HCT116 (cell line): ENCODE measurements around the gene UNC79. TPM values are rescaled to one million over a fixed set of nuclear protein-coding genes. Genes with fewer than 3 reads are reported as not detected.

ENCODE experiments used
- ATAC-seq: fragments of 200-7000 bp; cut with Tn5 transposase; 2 replicates; pipeline ENCODE4 v1.9.1; 2020; ENCODE audit warnings: mild to moderate bottlenecking, moderate library complexity
- BruUV-seq: library from RNA; stranded (reverse); fragments of 400-500 nt; replicated peaks from 2 replicates; lab custom pipeline; 2021; lab: Mats Ljungman, UMichigan
- CTCF ChIA-PET: fragments of 300-600 bp; sonication (Branson Sonifier 250); formaldehyde crosslinking; loops from one replicate; lab custom pipeline; 2021; ENCODE audit warnings: antibody characterized with exemption; lab: Charles Lee
- POLR2A ChIA-PET: fragments of 300-600, 350-600 bp; sonication (Branson Sonifier 250); formaldehyde crosslinking; loops from one replicate; lab custom pipeline; 2021; ENCODE audit warnings: antibody characterized with exemption; lab: Charles Lee
- RAD21 ChIA-PET, 2 experiments: fragments of 300-600 bp; sonication (Branson Sonifier 250); formaldehyde crosslinking; loops; one replicate each; lab custom pipeline; 2023; ENCODE audit warnings: low total read pairs in 2 of 2; ENCODE audit not compliant: uncharacterized antibody in 2 of 2, unreplicated experiment in 2 of 2, low non-redundant PET in 1 of 2; lab: Charles Lee
- DNase-seq: peaks from one replicate; pipeline ENCODE4 v3.0.0-alpha.2; 2010; ENCODE audit warnings: low read depth, low spot score
- H2AFZ ChIP-seq: fragments of 200-600 bp; shearing (Covaris generic), sonication (generic); 2 replicates; pipeline ENCODE4 v1.6.1; 2017; ENCODE audit warnings: low read depth, mixed run types, mixed read lengths, antibody characterized with exemption, low read length; ENCODE audit not compliant: poor library complexity, severe bottlenecking
- H3K27ac ChIP-seq: 2 replicates; pipeline ENCODE4 v1.5.1; 2012; ENCODE audit warnings: low read depth, low read length
- H3K27me3 ChIP-seq: fragments of 200-600 bp; sonication (generic); 2 replicates; pipeline ENCODE4 v1.6.1; 2016; ENCODE audit warnings: mixed run types, low read length, mixed read lengths; ENCODE audit not compliant: insufficient read depth
- H3K36me3 ChIP-seq, 2 experiments: fragments of 200-500 bp in 1 of 2; fragments of 200-600 bp in 1 of 2; sonication (Bioruptor generic) in 1 of 2; sonication (generic) in 1 of 2; 2 replicates each; pipeline versions ENCODE4 v1.5.1 to v1.6.1; 2014 to 2016; ENCODE audit warnings: low read length in 2 of 2, inconsistent platforms in 1 of 2, mixed read lengths in 1 of 2, mixed run types in 1 of 2; ENCODE audit not compliant: insufficient read depth in 2 of 2, control insufficient read depth in 1 of 2
- H3K4me1 ChIP-seq, 2 experiments: fragments of 200-600 bp in 1 of 2; sonication (generic) in 1 of 2; 2 replicates each; pipeline versions ENCODE4 v1.5.1 to v1.6.1; 2012 to 2017; ENCODE audit warnings: low read length in 2 of 2, inconsistent platforms in 1 of 2, mild to moderate bottlenecking in 1 of 2, mixed read lengths in 1 of 2, mixed run types in 1 of 2, moderate library complexity in 1 of 2; ENCODE audit not compliant: insufficient read depth in 2 of 2, control insufficient read depth in 1 of 2
- H3K4me2 ChIP-seq: fragments of 200-600 bp; sonication (generic); 2 replicates; pipeline ENCODE4 v1.6.1; 2017; ENCODE audit warnings: mixed run types, low read length, mixed read lengths
- H3K4me3 ChIP-seq, 2 experiments: fragments of 200-600 bp in 1 of 2; sonication (generic) in 1 of 2; replicated peaks in 1 of 2; 2 replicates each; pipeline ENCODE4 v1.5.1; 2011 to 2016; ENCODE audit warnings: low read length in 2 of 2, control low read depth in 1 of 2, low read depth in 1 of 2, mild to moderate bottlenecking in 1 of 2, mixed read lengths in 1 of 2, mixed run types in 1 of 2
- H3K79me2 ChIP-seq: fragments of 200-600 bp; sonication (generic); 2 replicates; pipeline ENCODE4 v1.6.1; 2017; ENCODE audit warnings: mild to moderate bottlenecking, mixed run types, low read length, moderate library complexity, mixed read lengths; ENCODE audit not compliant: insufficient read depth
- H3K9ac ChIP-seq: fragments of 200-600 bp; sonication (generic); 2 replicates; pipeline ENCODE4 v1.6.1; 2016; ENCODE audit warnings: low read length, mixed read lengths
- H3K9me2 ChIP-seq: fragments of 200-600 bp; sonication (generic), shearing (Covaris generic); 2 replicates; pipeline ENCODE4 v1.6.1; 2017; ENCODE audit warnings: mixed run types, mild to moderate bottlenecking, moderate library complexity; ENCODE audit not compliant: insufficient read depth
- H3K9me3 ChIP-seq, 2 experiments: fragments of 200-500 bp in 1 of 2; fragments of 200-600 bp in 1 of 2; sonication (Bioruptor generic) in 1 of 2; sonication (generic) in 1 of 2; 2 replicates each; pipeline ENCODE4 v1.6.1; 2014 to 2017; ENCODE audit warnings: low read length in 2 of 2, mixed read lengths in 2 of 2, inconsistent platforms in 1 of 2, low read depth in 1 of 2, mild to moderate bottlenecking in 1 of 2, mixed run types in 1 of 2, moderate library complexity in 1 of 2; ENCODE audit not compliant: control insufficient read depth in 1 of 2, insufficient read depth in 1 of 2
- H4K20me1 ChIP-seq: fragments of 200-600 bp; sonication (generic), shearing (Covaris generic); 2 replicates; pipeline ENCODE4 v1.6.1; 2017; ENCODE audit warnings: mixed run types, mild to moderate bottlenecking, moderate library complexity; ENCODE audit not compliant: insufficient read depth
- RAD21 ChIP-seq: IDR thresholded peaks from 2 replicates; pipeline ENCODE4 v1.6.1; 2012; ENCODE audit warnings: low read depth, mild to moderate bottlenecking
- TCF7L2 ChIP-seq: IDR thresholded peaks from 2 replicates; pipeline ENCODE4 v1.7.0; 2011; ENCODE audit warnings: borderline replicate concordance, inconsistent platforms; ENCODE audit not compliant: insufficient read depth, insufficient read length; ENCODE audit errors: extremely low read depth
- ZNF274 ChIP-seq: fragments of 200-500 bp; sonication (Bioruptor generic); IDR thresholded peaks from 2 replicates; pipeline ENCODE4 v1.6.1; 2014; ENCODE audit warnings: mild to moderate bottlenecking, low read depth, low read length, inconsistent platforms
- intact Hi-C: fragments of 100-400 bp; cut with micrococcal nuclease; formaldehyde crosslinking; loops from 2 replicates; pipeline ENCODE4 v1.10.0; 2022
- total RNA-seq: library from RNA; stranded (reverse); gene quantifications from one replicate; pipeline ENCODE4 v1.2.1, GENCODE V29; 2021; ENCODE audit not compliant: unreplicated experiment
- TF ChIP-seq, protein P1 (sequence below), 3 experiments: fragments of 200-600 bp in 1 of 3; sonication (generic) in 1 of 3; IDR thresholded peaks in 2 of 3; conservative IDR thresholded peaks in 1 of 3; 2 replicates each; pipeline ENCODE4 v1.5.1; 2012 to 2017; ENCODE audit warnings: low read depth in 2 of 3, low read length in 2 of 3, antibody characterized with exemption in 1 of 3, borderline replicate concordance in 1 of 3, control low read depth in 1 of 3, mild to moderate bottlenecking in 1 of 3, mixed read lengths in 1 of 3, mixed run types in 1 of 3, moderate library complexity in 1 of 3; ENCODE audit not compliant: insufficient read depth in 1 of 3

The UNC79 gene
- total RNA-seq, 1 experiment from 2014 or later = 0.10 TPM

DNA sequence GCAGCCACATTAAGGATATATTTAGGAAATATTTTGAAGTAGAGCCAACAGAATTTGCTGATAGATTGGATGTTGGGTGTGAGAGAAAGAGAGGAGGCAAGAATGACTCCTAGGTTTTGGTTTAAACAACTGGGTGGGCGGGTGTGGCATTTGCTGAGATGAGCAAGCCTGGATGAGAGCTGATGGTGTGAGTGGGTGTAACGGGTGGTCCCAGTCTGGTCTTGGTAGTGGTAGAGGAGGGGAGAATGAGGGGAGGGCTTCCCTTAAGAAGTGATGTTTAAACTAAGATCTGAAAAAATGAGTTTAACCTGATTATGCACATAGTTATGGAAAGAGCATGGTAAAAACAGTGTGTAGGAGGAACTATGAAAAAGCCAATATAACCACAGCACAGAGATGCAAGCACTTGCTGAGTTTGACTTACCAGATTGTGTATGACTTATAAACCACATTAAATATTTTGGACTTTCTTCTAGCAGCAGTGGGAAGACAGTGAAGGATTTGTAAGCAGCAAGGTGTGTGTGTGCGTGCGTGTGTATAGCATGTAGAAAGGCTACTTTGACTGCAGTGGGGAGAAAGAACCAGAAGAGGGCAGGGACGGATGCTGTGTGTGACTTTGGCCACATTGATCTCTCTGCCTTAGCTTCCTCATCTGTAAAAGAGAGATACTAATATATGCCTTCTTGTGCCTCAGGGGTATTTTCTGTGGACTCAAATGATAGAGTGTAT lies 217.9 kb downstream of the UNC79 start:
- ChIA-PET POLR2A (no interaction called here), RAD21 (interaction anchor here (0.8 to 1.0 kb wide), 3 partner anchors 255 to 258 kb away, joined by 3 to 4 read pairs (median 4); no protein-coding TSS in a partner anchor), CTCF (interaction anchor here (1.0 to 1.9 kb wide), 2 partner anchors 255 to 287 kb away, joined by 4 to 12 read pairs; no protein-coding TSS in a partner anchor)
- Histone ChIP-seq H3K4me1 (no peaks in the 10 kb centered on the region), H3K9me3 (no peaks in the 10 kb centered on the region), H2AFZ (no peak overlapping the region), H3K4me2 (no peak overlapping the region), H4K20me1 (no peaks in the 10 kb centered on the region), H3K9me2 (no peaks in the 10 kb centered on the region), H3K9ac (no peak overlapping the region), H3K79me2 (no peaks in the 10 kb centered on the region), H3K27ac (no peak overlapping the region), H3K27me3 (peaks cover 25% of the 10 kb centered on the region), H3K4me3 (no peak overlapping the region), H3K36me3 (no peaks in the 10 kb centered on the region)
- intact Hi-C loops = loop anchor here (1.0 kb wide), 1 partner anchor 245 kb away; no protein-coding TSS in a partner anchor
- DNase-seq (peak; percentile 34), ATAC-seq (peak; percentile 96)
- TF ChIP-seq, protein P1, sequence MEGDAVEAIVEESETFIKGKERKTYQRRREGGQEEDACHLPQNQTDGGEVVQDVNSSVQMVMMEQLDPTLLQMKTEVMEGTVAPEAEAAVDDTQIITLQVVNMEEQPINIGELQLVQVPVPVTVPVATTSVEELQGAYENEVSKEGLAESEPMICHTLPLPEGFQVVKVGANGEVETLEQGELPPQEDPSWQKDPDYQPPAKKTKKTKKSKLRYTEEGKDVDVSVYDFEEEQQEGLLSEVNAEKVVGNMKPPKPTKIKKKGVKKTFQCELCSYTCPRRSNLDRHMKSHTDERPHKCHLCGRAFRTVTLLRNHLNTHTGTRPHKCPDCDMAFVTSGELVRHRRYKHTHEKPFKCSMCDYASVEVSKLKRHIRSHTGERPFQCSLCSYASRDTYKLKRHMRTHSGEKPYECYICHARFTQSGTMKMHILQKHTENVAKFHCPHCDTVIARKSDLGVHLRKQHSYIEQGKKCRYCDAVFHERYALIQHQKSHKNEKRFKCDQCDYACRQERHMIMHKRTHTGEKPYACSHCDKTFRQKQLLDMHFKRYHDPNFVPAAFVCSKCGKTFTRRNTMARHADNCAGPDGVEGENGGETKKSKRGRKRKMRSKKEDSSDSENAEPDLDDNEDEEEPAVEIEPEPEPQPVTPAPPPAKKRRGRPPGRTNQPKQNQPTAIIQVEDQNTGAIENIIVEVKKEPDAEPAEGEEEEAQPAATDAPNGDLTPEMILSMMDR (IDR thresholded peaks at IDR 0.05 in 2 of 3, conservative IDR thresholded peaks at IDR 0.05 in 1 of 3; ENCODE audit: borderline replicate concordance in 1 of 3, insufficient read depth in 1 of 3, low read depth in 2 of 3, low read length in 2 of 3) = peak; percentile 42 to 60 (median 44); a peak in 5 of 6 replicates
- TF ChIP-seq TCF7L2 (no peak), RAD21 (peak; percentile 67), ZNF274 (no peak)
- no TSS peak for BruUV-seq
